Lower lobe of right lung (tissue), 2 donors: ENCODE results near the gene ABRAXAS1. TPM values are rescaled to one million over a fixed set of nuclear protein-coding genes. Genes with fewer than 3 reads are reported as not detected.

Experiments
- ATAC-seq, 2 donors: fragments of 200-7000 bp; cut with Tn5 transposase; one replicate each; pipeline ENCODE4 v1.9.1; 2020 to 2022; ENCODE audit warnings: mild to moderate bottlenecking in 2 of 2, moderate library complexity in 2 of 2
- DNase-seq: peaks from one replicate; pipeline ENCODE4 v3.0.0-alpha.2; 2020
- H3K27ac ChIP-seq: fragments of 200-600 bp; one replicate; pipeline ENCODE4 v1.8.0; 2022
- H3K27me3 ChIP-seq: fragments of 200-600 bp; one replicate; pipeline ENCODE4 v1.8.0; 2022; ENCODE audit warnings: low read depth
- H3K36me3 ChIP-seq: fragments of 200-600 bp; one replicate; pipeline ENCODE4 v1.8.0; 2022; ENCODE audit warnings: mild to moderate bottlenecking
- H3K4me1 ChIP-seq: fragments of 200-600 bp; one replicate; pipeline ENCODE4 v1.8.0; 2022
- H3K4me3 ChIP-seq: fragments of 200-600 bp; one replicate; pipeline ENCODE4 v1.8.0; 2022; ENCODE audit warnings: mild to moderate bottlenecking
- H3K9me3 ChIP-seq: fragments of 200-600 bp; one replicate; pipeline ENCODE4 v1.8.0; 2022
- intact Hi-C: fragments of 100-400 bp; cut with DNase I; formaldehyde crosslinking; loops from one replicate; pipeline ENCODE4 v1.11.0; 2022
- total RNA-seq: library from RNA; stranded (reverse); fragmentation: NEBNext Ultra II Directional; extraction: Animal tissue kit (Norgen Biotek cat#: 25700); gene quantifications from one replicate; pipeline ENCODE4 v1.2.1, GENCODE V29; 2021
- TF ChIP-seq, protein P1 (sequence below): fragments of 200-600 bp; IDR thresholded peaks from one replicate; pipeline ENCODE4 v1.8.0; 2022; ENCODE audit warnings: antibody characterized with exemption, mild to moderate bottlenecking
- donor health status: DM: no; HTN: yes; CAD: no; lungs with severe emphysema.

ABRAXAS1 gene
- total RNA-seq, 1 donor from 2014 or later, result 14.7 TPM

DNA sequence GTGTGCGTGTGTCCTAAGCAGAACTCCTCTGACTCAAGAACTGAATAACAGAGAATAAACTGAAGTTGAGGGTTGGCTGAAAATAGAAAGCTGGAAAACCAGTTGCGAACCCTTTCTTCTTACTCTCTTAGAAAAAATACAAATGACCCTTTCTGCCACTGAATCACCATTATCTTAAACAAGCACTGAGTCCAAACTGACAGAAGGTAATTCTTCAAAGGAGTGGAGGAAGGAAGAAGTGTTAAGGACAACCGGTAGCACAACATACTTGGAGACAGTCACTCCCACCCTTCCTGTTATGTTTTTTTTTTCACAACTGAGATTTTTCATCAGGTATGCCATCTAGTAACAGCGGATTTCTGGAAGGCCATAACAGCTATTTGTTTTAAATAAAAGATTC, 67.3 kb downstream of the ABRAXAS1 start:
- Histone ChIP-seq H3K4me3 (no peak overlapping the region), H3K4me1 (no peaks in the 10 kb centered on the region), H3K36me3 (peaks cover 85% of the 10 kb centered on the region), H3K9me3 (no peaks in the 10 kb centered on the region), H3K27ac (no peak overlapping the region), H3K27me3 (no peaks in the 10 kb centered on the region)
- intact Hi-C loops, result no loop called here
- ATAC-seq (no peak), DNase-seq (no peak)
- TF ChIP-seq, protein P1, sequence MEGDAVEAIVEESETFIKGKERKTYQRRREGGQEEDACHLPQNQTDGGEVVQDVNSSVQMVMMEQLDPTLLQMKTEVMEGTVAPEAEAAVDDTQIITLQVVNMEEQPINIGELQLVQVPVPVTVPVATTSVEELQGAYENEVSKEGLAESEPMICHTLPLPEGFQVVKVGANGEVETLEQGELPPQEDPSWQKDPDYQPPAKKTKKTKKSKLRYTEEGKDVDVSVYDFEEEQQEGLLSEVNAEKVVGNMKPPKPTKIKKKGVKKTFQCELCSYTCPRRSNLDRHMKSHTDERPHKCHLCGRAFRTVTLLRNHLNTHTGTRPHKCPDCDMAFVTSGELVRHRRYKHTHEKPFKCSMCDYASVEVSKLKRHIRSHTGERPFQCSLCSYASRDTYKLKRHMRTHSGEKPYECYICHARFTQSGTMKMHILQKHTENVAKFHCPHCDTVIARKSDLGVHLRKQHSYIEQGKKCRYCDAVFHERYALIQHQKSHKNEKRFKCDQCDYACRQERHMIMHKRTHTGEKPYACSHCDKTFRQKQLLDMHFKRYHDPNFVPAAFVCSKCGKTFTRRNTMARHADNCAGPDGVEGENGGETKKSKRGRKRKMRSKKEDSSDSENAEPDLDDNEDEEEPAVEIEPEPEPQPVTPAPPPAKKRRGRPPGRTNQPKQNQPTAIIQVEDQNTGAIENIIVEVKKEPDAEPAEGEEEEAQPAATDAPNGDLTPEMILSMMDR, result no peak

DNA sequence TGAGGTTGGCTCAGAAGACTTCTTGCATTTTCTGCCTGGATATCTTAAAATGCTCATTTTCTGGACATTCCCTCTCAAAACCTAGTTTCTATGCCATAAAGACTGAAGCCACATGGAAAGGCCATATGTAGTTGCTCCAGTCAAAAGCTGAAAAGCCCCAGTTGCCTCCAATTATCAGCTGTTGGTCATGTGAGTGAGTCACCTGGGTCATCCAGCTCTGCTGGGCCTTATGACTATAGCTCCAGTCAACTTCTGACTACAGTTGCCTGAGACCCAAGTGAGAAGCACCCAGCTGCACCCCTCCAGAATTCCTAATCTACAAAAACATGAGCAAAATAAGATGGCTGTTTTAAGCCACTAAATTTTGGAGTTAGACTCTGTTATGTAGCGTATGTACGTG, 71.2 kb downstream of the ABRAXAS1 start:
- H3K27ac ChIP-seq, result no peak overlapping the region
- DNase-seq, result no peak
- H3K36me3 ChIP-seq, result peaks cover 78% of the 10 kb centered on the region
- ATAC-seq, result no peak
- H3K4me3 ChIP-seq, result no peak overlapping the region
- intact Hi-C loops, result no loop called here
- TF ChIP-seq, protein P1, result no peak
- no peaks in the 10 kb centered on the region for H3K9me3 ChIP-seq
- no peaks in the 10 kb centered on the region for H3K4me1 ChIP-seq
- H3K27me3 ChIP-seq, result no peaks in the 10 kb centered on the region

Other genes starting within 250 kb of the ABRAXAS1 start
- gene COQ2, start 200.3 kb downstream of the ABRAXAS1 start, total RNA-seq, result 14.6 TPM
- 5.5 TPM for gene HPSE, start 150.3 kb downstream of the ABRAXAS1 start, total RNA-seq
- gene HELQ, start 29.3 kb downstream of the ABRAXAS1 start, total RNA-seq, result 18.8 TPM
- gene MRPS18C, start 29.0 kb downstream of the ABRAXAS1 start, total RNA-seq, result 40.8 TPM
- gene GPAT3, start 51.0 kb upstream of the ABRAXAS1 start, total RNA-seq, result 5.9 TPM